T1000 (cell line): ENCODE measurements around the gene C17orf50.
"Not testable (repeated sequence)": the region's sequence is repeated elsewhere in the genome, so short reads cannot be mapped to it uniquely, and the experiment has no call there.

Experiments
- DNase-seq: peaks from one replicate; lab custom pipeline; 2025; ENCODE audit warnings: mixed read lengths; lab: John Stamatoyannopoulos, UW

C17orf50 gene

DNA sequence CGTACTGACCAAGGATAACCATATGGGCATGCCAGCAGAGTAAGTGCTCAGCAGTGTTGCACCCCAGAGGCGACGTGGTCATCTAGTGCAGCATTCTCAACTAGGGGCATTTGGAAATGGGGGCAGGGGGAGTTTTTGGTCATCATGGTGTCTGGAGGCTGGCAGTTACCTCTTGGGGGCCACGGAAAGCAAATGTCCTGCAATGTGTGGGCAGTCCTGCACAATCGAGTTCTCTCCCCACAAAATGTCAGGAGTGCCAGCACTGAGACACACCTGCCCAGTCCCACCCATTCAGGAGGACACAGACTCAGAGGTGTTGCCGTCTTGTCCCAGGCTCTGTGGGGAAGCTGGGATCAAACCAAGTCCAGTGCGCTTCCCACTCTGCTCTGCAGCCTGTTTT is 26.3 kb upstream of the C17orf50 start:
- DNase-seq: no peak

DNA sequence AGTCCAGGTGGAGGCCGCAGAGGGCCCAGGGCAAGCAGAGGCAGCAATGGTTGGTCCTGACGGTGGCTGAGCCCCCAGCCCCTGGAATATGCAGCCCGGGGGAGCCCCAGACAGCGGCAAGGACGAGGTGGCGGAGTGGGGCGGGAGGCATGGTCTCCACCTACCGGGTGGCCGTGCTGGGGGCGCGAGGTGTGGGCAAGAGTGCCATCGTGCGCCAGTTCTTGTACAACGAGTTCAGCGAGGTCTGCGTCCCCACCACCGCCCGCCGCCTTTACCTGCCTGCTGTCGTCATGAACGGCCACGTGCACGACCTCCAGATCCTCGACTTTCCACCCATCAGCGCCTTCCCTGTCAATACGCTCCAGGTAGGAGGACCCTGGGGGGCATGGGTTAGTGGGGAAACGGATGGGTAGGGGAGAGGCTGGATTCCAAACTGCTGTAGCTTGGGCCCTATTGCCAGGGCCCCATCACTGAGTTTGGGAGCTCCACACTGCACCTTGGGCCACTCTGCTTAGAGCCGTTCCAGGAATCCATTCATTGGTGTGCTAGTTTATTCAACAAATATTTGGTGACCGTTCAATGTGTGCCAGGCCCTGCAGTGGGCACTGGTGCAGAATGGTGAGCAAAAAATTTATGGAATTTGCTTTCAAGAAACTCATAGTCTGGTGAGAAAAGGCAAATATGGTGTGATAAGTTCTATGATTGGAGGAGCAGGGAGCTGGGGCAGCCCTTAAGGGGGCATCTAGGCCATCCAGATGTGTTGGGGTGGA is 25.5 kb upstream of the C17orf50 start:
- DNase-seq: no peak

DNA sequence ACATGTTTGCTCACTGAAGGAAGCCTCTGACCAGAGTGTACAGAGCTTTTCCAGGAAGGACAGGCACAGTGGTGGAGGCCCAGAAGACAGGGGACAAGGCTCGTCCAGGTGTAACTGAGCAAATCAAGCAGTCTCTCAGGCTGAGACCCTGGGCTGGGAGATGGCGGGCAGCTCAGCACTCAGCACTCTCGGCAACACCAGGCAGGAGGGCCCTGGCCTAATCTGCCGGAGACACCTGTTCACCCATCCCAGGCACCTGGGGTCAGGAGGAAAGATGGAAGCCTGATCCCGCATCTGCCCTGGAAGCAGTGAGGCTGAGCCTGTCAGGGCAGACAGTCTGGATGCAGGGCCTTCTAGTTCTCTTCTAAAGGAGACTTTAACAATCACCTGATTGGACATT is 24.5 kb upstream of the C17orf50 start:
- DNase-seq: no peak

DNA sequence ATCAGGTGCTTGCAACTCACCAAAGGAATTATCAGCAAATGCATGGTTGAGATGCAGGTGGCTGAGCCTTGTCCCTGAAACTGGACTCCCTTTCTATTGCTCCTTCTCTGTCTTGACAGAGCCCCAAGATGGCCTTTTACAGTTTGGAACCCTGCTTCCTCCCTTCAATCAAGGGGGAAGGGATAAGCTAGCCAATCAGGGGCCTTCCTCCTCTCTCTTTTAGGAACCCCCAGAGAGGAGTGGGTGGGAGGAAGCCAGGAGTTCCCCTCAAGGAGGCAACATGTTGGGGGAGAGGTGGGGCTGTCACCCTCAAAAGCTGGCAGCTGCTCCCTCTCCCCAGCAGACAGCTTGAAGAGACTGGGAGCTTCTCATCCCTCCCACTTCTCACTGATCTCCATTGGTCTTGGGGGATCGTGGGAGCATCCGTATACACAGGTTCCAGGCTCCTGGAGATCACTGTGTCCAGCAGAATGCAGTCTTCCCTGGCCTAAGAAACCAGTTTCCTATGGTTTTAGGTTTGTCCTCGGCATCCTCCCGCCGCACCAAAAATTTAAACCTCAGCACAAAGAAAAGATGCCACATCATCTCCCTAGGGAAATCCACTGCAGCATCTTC is 22.1 kb upstream of the C17orf50 start:
- DNase-seq: no peak

DNA sequence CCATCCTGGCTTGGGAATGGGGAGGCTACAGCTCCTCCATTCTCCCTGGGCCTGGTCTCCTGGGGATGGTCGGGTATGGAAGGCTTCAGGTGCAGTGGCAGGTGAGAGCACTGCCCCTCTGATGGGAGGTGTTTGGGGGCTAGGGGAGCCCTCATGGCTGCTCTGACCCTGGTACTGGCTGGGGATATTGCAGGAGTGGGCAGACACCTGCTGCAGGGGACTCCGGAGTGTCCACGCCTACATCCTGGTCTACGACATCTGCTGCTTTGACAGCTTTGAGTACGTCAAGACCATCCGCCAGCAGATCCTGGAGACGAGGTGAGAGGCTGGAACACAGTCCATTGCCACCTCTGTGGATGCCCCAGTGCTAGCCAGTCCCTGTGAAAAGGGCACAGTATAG is 20.5 kb upstream of the C17orf50 start:
- no peak for DNase-seq

DNA sequence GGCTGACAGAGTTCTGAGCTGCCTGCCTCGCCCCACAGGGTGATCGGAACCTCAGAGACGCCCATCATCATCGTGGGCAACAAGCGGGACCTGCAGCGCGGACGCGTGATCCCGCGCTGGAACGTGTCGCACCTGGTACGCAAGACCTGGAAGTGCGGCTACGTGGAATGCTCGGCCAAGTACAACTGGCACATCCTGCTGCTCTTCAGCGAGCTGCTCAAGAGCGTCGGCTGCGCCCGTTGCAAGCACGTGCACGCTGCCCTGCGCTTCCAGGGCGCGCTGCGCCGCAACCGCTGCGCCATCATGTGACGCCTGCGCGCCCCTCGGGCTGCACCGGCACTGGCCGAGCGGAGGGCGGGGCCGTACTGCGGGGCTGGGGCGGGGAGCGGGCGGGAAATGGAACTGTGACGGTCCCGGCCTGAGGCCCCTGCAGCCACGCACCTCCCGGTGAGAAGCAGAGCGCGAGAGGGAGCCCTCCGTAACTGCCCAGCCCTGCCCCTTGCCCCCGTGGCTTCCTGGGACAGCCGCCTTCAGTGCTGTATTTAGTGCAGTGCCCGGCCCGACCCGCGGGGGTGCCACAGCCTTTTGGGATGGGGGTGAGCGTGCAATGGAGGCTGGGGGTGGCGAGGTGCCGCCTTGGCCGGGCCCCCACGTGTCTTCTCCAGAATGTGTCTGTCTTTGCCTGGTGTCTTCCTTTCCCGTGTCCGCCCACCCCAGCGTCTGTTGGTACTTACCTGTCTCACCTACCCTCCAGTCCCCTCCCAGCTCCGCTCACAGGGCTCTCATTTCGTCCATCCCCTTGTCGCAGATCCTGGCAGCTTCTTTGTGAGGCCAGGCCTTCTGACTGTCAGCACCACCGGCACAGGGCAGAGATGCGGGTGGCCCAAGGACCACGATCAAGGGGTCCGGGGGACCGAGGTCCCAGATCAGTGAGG is 19.4 kb upstream of the C17orf50 start:
- DNase-seq: no peak

DNA sequence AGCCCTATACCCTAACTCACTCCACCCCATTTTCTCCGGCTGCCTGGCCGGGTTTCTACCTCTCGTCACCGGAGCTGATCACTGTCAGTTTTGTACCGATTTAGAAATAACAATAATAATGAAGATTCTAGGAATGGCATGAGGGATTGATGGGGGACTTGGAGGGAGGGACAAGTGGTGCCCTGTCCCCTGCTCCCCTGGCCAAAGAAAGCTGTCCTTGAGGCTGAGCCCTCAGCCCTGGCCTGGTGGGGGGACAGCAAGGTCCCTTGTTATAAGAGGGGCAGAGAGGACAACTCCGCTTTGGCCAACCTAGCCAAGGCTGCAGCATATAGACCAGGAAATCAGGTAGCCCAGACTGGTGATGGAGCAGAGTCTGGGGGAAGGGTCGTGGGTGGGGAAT is 18.2 kb upstream of the C17orf50 start:
- DNase-seq: no peak

DNA sequence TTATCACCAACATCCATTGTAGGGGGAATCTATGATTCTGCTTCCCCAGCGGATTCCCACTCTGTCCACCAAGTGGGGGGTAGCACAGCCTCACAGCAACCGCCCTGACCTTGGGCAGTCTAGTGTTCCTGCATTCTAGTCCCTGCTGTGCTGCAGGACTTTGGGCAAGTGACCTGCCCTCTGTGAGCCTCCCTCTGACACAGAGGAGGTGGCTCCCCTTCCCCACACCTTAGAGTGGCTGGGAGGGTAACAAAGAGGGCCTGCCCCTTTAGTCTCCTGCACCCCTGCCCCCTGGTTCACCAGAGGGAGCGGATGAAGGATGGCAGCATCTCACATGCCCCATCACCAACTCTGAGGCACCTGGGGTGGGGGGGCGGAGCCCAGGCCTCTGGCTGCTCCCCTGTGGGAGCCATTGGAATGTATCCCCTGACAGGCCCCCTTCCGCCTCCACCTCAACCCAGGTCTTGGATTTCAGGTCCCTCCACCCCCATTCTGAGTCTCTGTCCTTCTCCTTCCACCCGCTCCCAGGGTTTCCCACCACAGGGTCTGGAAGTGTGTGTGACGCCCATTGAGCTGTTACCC is 17.7 kb upstream of the C17orf50 start:
- no peak for DNase-seq

DNA sequence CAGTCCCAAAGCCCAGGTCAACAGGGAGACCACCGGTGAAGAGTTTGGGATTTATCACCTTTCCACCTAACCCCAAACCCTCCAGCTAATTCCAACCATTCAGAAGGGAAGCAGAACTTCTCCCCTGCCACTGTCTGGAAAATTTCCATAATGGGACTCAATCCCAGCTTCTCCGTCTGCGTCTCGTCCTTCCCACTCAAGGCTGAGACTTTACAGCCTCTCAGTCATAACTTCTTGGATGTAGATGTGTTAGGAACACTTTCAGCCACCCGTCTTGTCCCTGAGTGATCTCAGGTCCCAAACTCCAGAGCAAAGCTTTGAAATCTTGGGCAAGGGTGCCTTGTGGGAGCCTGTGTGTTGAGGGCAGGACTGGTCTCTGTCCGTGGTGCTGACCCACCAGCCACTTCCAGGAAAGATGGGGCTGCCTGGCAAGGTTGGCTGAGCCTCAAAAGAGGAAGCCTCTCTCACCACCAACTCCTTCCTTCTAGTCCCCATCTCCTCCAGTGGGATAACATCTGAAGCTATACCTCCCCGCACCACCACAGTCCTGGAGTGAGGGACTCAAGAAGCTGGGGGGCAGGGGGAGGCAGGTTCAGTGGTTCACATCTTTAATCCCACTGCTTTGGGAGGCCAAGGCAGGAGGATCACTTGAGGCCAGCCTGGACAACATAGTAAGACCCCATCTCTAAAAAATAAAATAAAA is 16.9 kb upstream of the C17orf50 start:
- DNase-seq: peak; percentile 26

DNA sequence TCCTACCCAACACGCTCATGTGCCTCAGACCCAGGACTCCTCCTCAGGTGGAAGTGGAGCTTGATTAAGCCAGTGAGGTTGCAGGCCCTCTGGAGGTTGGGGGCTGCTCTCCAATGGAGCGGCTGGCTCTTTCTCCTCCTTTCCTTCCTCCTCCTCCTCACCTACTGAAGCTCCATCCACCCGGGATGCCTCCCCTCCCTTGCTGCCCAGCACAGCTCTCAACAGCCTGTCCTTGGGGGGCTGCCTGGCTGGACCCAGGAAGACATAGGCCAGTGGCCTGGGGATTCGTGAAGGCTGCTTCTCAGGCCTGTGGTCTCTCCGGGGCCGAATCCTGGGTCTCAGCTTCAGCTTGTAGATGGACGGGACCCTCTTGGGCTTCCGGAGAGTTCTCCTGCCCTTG is 15.9 kb upstream of the C17orf50 start:
- no peak for DNase-seq

DNA sequence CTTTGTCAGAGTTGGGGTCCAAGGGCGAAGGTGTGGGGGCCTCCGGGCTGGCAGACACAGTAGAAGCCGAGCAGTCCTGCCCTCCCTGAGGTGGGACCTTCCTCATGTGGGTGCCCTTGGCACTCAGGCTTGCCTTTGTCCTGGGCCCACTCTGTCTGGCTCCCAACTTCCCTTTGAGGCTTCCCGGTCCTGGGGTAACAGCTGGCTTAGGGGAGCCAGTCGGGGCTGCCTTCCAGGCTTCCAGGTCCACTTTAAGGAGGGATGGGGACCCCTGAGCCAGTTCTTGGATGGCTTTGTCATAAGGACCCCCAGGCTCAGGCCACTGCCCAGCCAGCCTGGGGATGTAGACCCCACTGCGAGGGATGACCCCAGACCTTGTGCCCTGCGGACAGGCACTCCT is 15.4 kb upstream of the C17orf50 start:
- no peak for DNase-seq

DNA sequence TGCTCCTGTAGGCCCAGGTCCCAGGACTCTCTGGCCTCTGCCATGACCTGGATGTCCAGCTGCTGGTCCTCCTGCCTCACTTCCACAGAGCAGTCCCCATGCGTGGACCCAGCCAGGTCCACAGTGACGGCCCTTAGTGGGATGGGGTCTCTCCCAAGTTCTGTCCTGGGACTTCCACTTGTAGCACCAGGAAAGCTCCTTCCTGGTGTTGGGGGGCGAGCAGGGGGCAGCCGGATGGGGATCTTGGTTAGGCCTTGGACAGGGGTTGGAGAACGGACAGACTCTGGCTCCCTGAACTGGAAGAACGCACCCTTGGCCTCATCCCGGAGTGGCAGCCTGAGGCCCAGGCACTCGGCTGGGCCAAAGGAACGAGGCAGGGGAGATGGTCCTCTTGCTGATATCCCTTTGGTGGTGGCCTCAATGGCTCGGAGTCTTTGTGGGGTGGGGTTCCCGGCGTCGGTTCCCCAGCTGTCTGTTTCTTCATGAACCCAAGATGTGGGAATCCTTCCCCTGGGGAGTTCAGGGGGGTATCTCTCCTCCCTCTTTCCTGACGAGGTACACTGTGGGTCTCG is 14.9 kb upstream of the C17orf50 start:
- no peak for DNase-seq

DNA sequence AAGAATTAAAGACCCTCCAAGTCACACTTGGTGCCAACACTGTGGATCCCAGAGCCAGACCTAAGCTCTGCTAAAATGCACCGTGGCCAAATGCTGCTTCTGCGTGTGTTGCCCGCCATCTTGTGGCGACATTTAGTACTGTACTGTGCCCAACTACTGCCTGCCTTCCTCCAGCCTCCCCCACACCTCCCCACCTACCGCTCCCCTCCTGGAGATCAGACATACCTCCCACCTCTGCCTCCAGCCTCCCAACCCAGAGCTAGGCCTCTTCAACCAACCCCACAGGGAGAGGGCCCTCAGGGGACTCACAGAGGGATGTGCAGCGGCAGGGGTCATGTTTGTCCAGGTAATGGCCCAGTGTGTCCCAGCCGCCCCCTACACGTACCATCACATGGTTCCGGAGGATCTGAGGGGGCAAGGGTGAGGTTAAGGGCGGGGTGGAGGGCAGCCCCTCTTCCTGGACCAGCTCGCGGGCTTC is 13.1 kb upstream of the C17orf50 start:
- DNase-seq: peak; percentile 26

DNA sequence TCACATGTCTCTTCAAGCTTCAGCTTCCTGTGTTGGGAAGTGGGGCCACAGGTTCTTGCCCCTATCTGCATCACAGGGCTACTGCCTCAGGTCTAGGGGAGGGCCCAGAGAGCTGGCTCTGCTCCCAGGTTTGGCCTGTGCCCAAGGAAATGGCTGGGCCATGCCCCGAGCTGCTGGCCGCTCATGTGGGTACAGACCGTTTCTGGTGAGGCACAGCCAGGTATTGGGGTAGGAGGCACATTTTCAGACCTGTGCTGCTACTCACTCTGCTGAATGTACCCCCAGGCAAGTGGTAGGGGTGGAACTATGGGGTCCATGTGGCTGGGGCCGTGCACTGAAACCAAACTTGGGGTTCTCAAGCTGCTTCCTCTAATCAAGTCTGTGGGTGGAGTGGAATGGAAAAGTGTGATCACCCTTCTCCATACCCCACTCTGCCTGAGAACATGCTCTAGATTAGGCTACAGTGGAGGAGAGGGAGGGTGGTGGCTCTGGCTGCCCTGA is 12.3 kb upstream of the C17orf50 start:
- DNase-seq: no peak

DNA sequence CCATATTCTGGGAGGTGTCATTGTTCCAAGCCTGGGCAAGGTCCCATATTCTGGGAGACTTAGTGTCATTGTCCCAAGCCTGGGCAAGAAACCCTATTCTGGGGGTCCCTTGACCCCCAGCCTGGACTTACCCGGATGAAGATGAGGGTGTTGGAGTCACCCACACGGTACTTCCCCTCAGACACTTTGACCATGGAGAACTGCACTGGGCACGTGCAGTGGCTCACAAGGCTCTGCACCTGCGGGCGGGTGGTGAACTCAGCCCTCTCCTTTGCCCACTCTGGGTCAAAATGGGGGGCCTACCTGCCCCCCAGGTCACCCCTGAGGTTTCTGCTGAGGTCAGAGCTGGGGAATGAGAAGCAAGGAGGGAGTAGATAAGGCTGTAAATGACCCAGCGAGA is 11.7 kb upstream of the C17orf50 start:
- no peak for DNase-seq

DNA sequence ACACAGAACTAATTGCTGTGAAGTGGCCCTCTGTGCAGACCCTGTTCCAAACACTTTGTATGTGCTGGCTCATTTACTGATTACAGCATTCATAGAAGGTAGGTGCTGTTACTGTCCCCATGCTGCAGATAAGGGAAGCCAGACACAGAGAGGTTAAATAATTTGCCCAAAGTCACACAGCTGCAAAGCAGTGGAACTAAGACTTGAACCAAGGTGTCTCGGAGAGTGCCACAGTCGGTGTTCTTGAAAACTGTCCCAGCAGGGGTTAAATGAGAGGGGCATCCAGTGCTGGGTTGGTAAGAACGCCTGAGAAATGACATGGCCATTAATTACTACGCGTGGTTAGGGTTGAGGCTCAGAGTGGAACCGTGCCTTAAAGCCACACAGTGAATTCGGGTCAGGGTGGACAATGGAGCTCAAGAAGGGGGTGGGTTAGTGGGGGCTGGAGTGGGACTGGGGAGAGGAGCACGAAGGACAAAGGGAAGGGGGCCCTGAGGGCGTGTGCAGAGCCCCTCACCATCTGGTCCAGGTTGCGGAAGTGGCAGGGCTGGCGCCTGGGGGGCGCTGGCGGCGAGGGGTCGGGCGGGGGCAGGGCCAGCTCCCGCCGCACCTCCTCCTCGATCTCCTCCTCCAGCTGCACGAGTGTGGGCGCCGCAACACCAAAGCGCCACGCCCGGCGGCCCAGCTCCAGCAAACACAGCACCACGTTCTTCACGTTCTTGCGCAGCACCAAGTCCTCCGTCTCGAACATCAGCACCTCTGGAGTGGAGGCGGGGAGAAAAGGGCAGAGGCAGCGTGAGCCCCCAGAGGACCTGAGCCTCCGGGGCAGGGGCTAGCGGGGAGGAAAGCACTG is 10.9 kb upstream of the C17orf50 start:
- DNase-seq: no peak

DNA sequence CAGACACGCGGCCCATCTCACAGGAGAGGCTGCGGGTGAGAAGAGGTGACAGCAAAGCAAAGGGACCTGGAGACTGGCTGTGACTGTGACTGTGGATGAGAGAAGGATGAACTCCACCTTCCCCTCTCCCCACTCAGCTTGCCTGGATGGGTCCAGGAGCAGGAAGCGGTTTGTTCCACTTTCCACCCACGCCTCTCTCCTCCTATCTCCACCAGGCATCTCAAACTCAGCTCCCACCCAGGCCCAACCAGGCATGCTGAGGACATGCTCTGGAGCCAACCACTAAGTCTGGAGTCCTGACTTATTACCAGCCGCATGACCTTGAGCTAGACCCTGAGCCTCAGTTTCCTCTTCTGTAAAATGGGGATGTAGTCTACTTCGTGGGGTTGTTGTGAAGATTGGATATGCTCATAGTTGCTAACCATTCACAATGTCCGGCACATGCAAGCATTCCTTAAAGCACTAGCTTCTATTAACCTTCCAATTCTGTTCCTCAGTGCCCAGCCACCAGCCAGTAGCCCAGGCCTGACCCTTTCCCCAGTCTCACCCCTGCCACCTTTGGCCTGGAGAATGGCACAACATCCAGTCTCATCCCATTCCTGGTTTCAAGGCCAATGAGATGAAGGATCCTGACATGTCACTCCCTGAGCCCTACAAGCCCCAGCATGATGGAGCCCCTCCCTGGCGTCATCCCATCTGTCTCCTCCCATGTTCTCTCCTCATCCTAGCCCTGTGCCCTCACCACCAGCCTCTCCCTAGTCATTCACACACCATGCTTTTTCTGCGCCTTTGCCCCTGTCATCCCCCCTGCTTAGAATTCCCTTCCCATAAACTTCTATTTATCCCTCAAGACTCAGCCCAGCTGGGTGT is 9.9 kb upstream of the C17orf50 start:
- DNase-seq: no peak

DNA sequence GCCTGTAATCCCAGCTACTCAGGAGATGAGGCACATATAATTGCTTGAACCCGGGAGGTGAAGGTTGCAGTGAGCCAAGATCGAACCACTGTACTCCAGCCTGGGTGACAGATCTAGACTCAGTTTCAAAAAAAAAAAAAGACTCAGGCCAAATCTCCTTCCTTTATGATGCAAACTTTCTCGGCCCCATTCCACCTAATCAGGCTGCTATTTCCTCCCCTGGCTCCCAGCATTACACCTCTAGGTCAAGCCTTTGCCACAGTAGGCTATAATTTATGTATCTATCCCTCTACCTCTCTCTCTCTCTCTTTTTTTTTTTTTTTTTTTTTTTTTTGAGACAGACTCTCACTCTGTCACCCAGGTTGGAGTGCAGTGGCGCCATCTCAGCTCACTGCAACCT is 9.1 kb upstream of the C17orf50 start:
- DNase-seq: not testable (repeated sequence)

DNA sequence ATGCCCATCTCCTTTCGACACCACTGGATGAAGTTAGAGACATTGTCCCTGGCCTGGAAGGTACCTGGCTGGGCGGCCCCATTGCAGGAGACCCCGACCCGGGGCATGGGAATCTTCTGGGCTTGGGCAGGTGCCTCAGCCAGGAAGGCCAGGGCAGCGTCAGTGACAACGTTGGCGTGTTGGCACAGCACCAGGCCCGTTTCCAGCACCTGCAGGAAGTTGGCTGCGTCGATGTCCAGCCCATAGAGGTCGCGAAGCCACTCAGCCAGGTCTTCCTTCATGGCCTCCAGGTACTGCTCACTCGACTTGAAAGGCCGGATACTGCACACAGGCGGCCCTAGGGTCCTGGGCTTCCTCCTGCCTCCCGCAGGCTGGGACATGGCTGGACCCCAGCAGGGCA is 8.2 kb upstream of the C17orf50 start:
- DNase-seq: no peak
